Measurements from ENCODE around the gene ACP6.
"Not testable (repeated sequence)": the region's sequence is repeated elsewhere in the genome, so short reads cannot be mapped to it uniquely, and the experiment has no call there.

ACP6 gene

GRCh38 chr1:147618771-147619170, 51.6 kb downstream of the ACP6 start:
- DNase-seq (ENCODE audit: extremely low read depth, insufficient read length), result no peak
- H3K4me3 ChIP-seq (replicated peaks; ENCODE audit: low read depth, low read length), result no peak overlapping the region
- no peaks in the 10 kb centered on the region for H3K27me3 ChIP-seq (replicated peaks; ENCODE audit: control insufficient read depth, insufficient read depth, low read length)
- no peak for TF ChIP-seq CTCF (IDR thresholded peaks at IDR 0.05; ENCODE audit: insufficient read depth, low read length, poor library complexity, severe bottlenecking)
- peaks cover 16% of the 10 kb centered on the region for H3K36me3 ChIP-seq (ENCODE audit: control insufficient read depth, insufficient read depth, low read length)

- Histone ChIP-seq H3K27me3 (replicated peaks; ENCODE audit: control insufficient read depth, insufficient read depth, low read length) (no peaks in the 10 kb centered on the region), H3K4me3 (replicated peaks; ENCODE audit: low read depth, low read length) (no peak overlapping the region), H3K36me3 (ENCODE audit: control insufficient read depth, insufficient read depth, low read length) (peaks cover 18% of the 10 kb centered on the region)
- no peak for TF ChIP-seq CTCF (IDR thresholded peaks at IDR 0.05; ENCODE audit: insufficient read depth, low read length, poor library complexity, severe bottlenecking)
- no peak for DNase-seq (ENCODE audit: extremely low read depth, insufficient read length)
These were observed 52.2 kb downstream of the ACP6 start for GRCh38 chr1:147618077-147618569.

GRCh38 chr1:147614966-147615365, 55.4 kb downstream of the ACP6 start:
- not testable (repeated sequence) for DNase-seq (ENCODE audit: extremely low read depth, insufficient read length); H3K4me3 ChIP-seq (replicated peaks; ENCODE audit: low read depth, low read length); H3K27me3 ChIP-seq (replicated peaks; ENCODE audit: control insufficient read depth, insufficient read depth, low read length)
- H3K36me3 ChIP-seq (ENCODE audit: control insufficient read depth, insufficient read depth, low read length), result peaks cover 12% of the 10 kb centered on the region

- TF ChIP-seq CTCF (IDR thresholded peaks at IDR 0.05; ENCODE audit: insufficient read depth, low read length, poor library complexity, severe bottlenecking), result no peak
- H3K27me3 ChIP-seq (replicated peaks; ENCODE audit: control insufficient read depth, insufficient read depth, low read length), result no peaks in the 10 kb centered on the region
- DNase-seq (ENCODE audit: extremely low read depth, insufficient read length), result no peak
- peaks cover 6% of the 10 kb centered on the region for H3K36me3 ChIP-seq (ENCODE audit: control insufficient read depth, insufficient read depth, low read length)
- H3K4me3 ChIP-seq (replicated peaks; ENCODE audit: low read depth, low read length), result no peak overlapping the region
These were observed 56.8 kb downstream of the ACP6 start for GRCh38 chr1:147613506-147613905.

- no peak for TF ChIP-seq CTCF (IDR thresholded peaks at IDR 0.05; ENCODE audit: insufficient read depth, low read length, poor library complexity, severe bottlenecking)
- H3K27me3 ChIP-seq (replicated peaks; ENCODE audit: control insufficient read depth, insufficient read depth, low read length), result no peaks in the 10 kb centered on the region
- DNase-seq (ENCODE audit: extremely low read depth, insufficient read length), result no peak
- H3K4me3 ChIP-seq (replicated peaks; ENCODE audit: low read depth, low read length), result no peak overlapping the region
- H3K36me3 ChIP-seq (ENCODE audit: control insufficient read depth, insufficient read depth, low read length), result peaks cover 6% of the 10 kb centered on the region
These were observed 58.0 kb downstream of the ACP6 start for GRCh38 chr1:147612366-147612765.

- TF ChIP-seq CTCF (IDR thresholded peaks at IDR 0.05; ENCODE audit: insufficient read depth, low read length, poor library complexity, severe bottlenecking), result no peak
- no peak overlapping the region for H3K4me3 ChIP-seq (replicated peaks; ENCODE audit: low read depth, low read length)
- no peaks in the 10 kb centered on the region for H3K27me3 ChIP-seq (replicated peaks; ENCODE audit: control insufficient read depth, insufficient read depth, low read length)
- DNase-seq (ENCODE audit: extremely low read depth, insufficient read length), result no peak
- peaks cover 6% of the 10 kb centered on the region for H3K36me3 ChIP-seq (ENCODE audit: control insufficient read depth, insufficient read depth, low read length)
These were observed 58.7 kb downstream of the ACP6 start for GRCh38 chr1:147611586-147611985.

Data from GM06990 (cell line).